A549 (cell line): Measurements from ENCODE around the gene HIGD1A. TPM values are rescaled to one million over a fixed set of nuclear protein-coding genes. Genes with fewer than 3 reads are reported as not detected.

Source experiments
- ATAC-seq, 2 experiments: fragments of 200-7000 bp in 1 of 2; fragments of >200 bp in 1 of 2; cut with Nextera tagmentation in 1 of 2; cut with Tn5 transposase in 1 of 2; 3 replicates each; pipeline versions ENCODE4 v1.8.0 to v1.9.1; 2018 to 2020; ENCODE audit warnings: mild to moderate bottlenecking in 1 of 2, moderate library complexity in 1 of 2
- CTCF ChIA-PET: fragments of 300-600 bp; sonication (Branson Sonifier 250); formaldehyde crosslinking; extraction: SDS; loops from one replicate; lab custom pipeline; 2021; ENCODE audit warnings: antibody characterized with exemption, inconsistent platforms; lab: Yijun Ruan, JAX
- POLR2A ChIA-PET: fragments of 350-600 bp; formaldehyde crosslinking; extraction: SDS; loops from one replicate; lab custom pipeline; 2021; ENCODE audit warnings: antibody characterized with exemption, inconsistent platforms; lab: Yijun Ruan, JAX
- DNase-seq, 2 experiments: peaks; one replicate each; pipeline versions ENCODE4 v3.0.0 to v3.0.0-alpha.2; 2011 to 2016; ENCODE audit warnings: low read depth in 1 of 2, low spot score in 1 of 2
- FAIRE-seq: peaks from 2 replicates; lab custom pipeline; 2011; peaks lifted over from hg19 to GRCh38; lab: Jason Lieb, UNC
- H3K27ac ChIP-seq, 2 experiments: fragments of >200 bp; sonication (Bioruptor Twin); formaldehyde crosslinking; 3 replicates each; pipeline ENCODE4 v1.5.1; 2016 to 2017
- H3K4me1 ChIP-seq: fragments of >200 bp; sonication (Bioruptor Twin); formaldehyde crosslinking; 3 replicates; pipeline ENCODE4 v1.6.1; 2016
- H3K4me2 ChIP-seq: fragments of >200 bp; sonication (Bioruptor Twin); formaldehyde crosslinking; 3 replicates; pipeline ENCODE4 v1.6.1; 2016
- H3K4me3 ChIP-seq: fragments of >200 bp; sonication (Bioruptor Twin); formaldehyde crosslinking; 3 replicates; pipeline ENCODE4 v1.5.1; 2016
- H3K9me3 ChIP-seq: fragments of >200 bp; sonication (Bioruptor Twin); formaldehyde crosslinking; 3 replicates; pipeline ENCODE4 v1.6.1; 2016
- BHLHE40 ChIP-seq: IDR thresholded peaks from 2 replicates; pipeline ENCODE4 v1.6.1; 2012; ENCODE audit warnings: low read depth, low read length, inconsistent platforms
- CEBPB ChIP-seq, 2 experiments: fragments of >200 bp in 1 of 2; sonication (Bioruptor Twin) in 1 of 2; formaldehyde crosslinking in 1 of 2; IDR thresholded peaks; 2 replicates each; pipeline ENCODE4 v1.6.1; 2012 to 2016
- GATA3 ChIP-seq: IDR thresholded peaks from 2 replicates; pipeline ENCODE4 v1.6.1; 2012; ENCODE audit warnings: borderline replicate concordance
- NFE2L2 ChIP-seq: fragments of 150-350 bp; conservative IDR thresholded peaks from 2 replicates; pipeline ENCODE4 v1.6.1; 2014; ENCODE audit warnings: low read length
- RAD21 ChIP-seq, 2 experiments: fragments of >200 bp in 1 of 2; sonication (Bioruptor Twin) in 1 of 2; formaldehyde crosslinking in 1 of 2; IDR thresholded peaks in 1 of 2; conservative IDR thresholded peaks in 1 of 2; 2 replicates in 1 of 2; 3 replicates in 1 of 2; pipeline ENCODE4 v1.6.1; 2012 to 2018; ENCODE audit warnings: inconsistent platforms in 1 of 2
- RNF2 ChIP-seq: fragments of 200-600 bp; sonication (generic); IDR thresholded peaks from 2 replicates; pipeline ENCODE4 v1.6.1; 2016; ENCODE audit warnings: low read depth, mild to moderate bottlenecking, antibody characterized with exemption, moderate library complexity, borderline replicate concordance
- ZC3H11A ChIP-seq: fragments of 450-650 bp; IDR thresholded peaks from 2 replicates; pipeline ENCODE4 v1.6.1; 2014; ENCODE audit warnings: antibody characterized with exemption, mild to moderate bottlenecking
- WGBS: methylation state at CpG from one replicate; pipeline ENCODE4 v1.1.6; 2017; ENCODE audit errors: missing lambda C conversion rate; 5-methylcytosine and 5-hydroxymethylcytosine counted together
- polyA plus RNA-seq, 4 experiments: library from polyadenylated mRNA; depleted of rRNA in 3 of 4; stranded (reverse); fragments of >200 nt; fragmentation: RNase III in 1 of 4; extraction: RNeasy Plus Mini Kit Qiagen cat#74134 plus additional on column Dnase treatment in 1 of 4; gene quantifications; 2 replicates in 3 of 4; 3 replicates in 1 of 4; pipeline ENCODE4 v1.2.3, GENCODE V29; 2011 to 2017
- TF ChIP-seq, protein P1 (sequence below): IDR thresholded peaks from 2 replicates; pipeline ENCODE4 v1.6.1; 2012
- TF ChIP-seq, protein P2 (sequence below): fragments of >200 bp; sonication (Bioruptor Twin); formaldehyde crosslinking; IDR thresholded peaks from 3 replicates; pipeline ENCODE4 v1.5.1; 2016
- TF ChIP-seq, protein P3 (sequence below): fragments of >200 bp; sonication (Bioruptor Twin); formaldehyde crosslinking; IDR thresholded peaks from 3 replicates; pipeline ENCODE4 v1.6.1; 2016
- TF ChIP-seq, protein P4 (sequence below): fragments of 450-650 bp; IDR thresholded peaks from 2 replicates; pipeline ENCODE4 v1.6.1; 2014; ENCODE audit warnings: antibody characterized with exemption

Gene HIGD1A
- polyA plus RNA-seq, 2 of the 4 experiments (the other 2 are of a cell fraction), result 146 to 158 TPM

DNA sequence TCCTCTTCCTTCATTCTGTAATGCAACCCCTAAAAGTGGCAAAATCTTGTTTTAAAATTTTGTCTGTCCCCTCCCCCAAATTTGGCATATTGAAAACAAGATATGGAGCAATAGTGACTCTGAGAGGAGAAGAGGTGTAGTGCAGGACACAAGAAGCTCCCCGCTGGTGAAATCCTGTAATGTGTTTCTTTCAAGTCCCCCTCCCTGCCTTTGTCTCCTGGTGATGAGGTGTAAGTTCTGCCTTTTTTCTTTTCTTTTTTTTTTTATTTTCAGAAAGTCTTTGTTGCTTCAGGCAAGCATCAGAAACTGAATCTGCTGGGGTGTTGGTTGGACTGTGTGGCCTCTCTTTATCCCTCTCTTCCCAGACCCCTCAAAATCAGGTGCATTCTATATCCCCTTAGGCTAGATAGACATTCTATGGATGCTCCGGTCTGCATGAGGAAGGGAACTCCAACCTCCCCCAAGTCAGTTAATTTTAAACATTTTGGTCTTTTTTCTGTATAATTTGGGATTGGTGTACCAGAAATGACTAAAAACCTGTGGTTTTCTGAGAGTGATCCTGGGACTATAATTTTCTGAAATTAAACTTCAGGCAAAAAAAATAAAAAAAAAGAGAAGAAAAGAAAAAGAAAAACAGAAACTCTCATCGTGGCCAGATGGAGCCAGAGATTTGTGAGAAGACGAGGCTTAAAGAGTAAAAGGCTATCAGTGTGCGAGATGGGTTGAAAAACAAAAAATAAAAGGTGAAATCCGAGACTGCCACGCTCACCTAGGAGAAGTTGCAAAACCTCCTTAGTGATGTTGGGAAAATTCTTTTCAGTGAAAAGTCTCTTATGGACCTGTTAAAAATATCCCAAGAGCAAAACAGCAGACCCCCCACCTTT, 26.4 kb upstream of the HIGD1A start:
- H3K4me2 ChIP-seq, result no peak overlapping the region
- H3K9me3 ChIP-seq, result no peaks in the 10 kb centered on the region
- peak; percentile 11 to 37 for DNase-seq
- CTCF ChIA-PET, result interaction anchor here (0.5 to 2.8 kb wide), 12 partner anchors 9 to 1240 kb away, joined by 3 to 9 read pairs (median 3); no protein-coding TSS in a partner anchor
- H3K4me1 ChIP-seq, result 0 out of 3 replicates have a peak, but pooled peaks cover 3% of the 10 kb centered on the region
- WGBS, result 37% methylated on average over 7 of the region's 7 CpGs
- peak; percentile 58 to 59; a peak in 5 of 6 replicates for ATAC-seq
- TF ChIP-seq, protein P1, sequence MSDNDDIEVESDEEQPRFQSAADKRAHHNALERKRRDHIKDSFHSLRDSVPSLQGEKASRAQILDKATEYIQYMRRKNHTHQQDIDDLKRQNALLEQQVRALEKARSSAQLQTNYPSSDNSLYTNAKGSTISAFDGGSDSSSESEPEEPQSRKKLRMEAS, result no peak
- TF ChIP-seq RAD21 (conservative IDR thresholded peaks at IDR 0.05 in 1 of 2, IDR thresholded peaks at IDR 0.05 in 1 of 2) (peak in 1 of 2 experiments; percentile 35; a peak in 2 of 5 replicates), ZC3H11A (no peak)
- FAIRE-seq, result no peak
- POLR2A ChIA-PET, result interaction anchor here (0.6 kb wide), 1 partner anchor 1063 kb away, joined by 3 read pairs; no protein-coding TSS in a partner anchor
- no peak overlapping the region for H3K27ac ChIP-seq
- H3K4me3 ChIP-seq, result no peak overlapping the region

DNA sequence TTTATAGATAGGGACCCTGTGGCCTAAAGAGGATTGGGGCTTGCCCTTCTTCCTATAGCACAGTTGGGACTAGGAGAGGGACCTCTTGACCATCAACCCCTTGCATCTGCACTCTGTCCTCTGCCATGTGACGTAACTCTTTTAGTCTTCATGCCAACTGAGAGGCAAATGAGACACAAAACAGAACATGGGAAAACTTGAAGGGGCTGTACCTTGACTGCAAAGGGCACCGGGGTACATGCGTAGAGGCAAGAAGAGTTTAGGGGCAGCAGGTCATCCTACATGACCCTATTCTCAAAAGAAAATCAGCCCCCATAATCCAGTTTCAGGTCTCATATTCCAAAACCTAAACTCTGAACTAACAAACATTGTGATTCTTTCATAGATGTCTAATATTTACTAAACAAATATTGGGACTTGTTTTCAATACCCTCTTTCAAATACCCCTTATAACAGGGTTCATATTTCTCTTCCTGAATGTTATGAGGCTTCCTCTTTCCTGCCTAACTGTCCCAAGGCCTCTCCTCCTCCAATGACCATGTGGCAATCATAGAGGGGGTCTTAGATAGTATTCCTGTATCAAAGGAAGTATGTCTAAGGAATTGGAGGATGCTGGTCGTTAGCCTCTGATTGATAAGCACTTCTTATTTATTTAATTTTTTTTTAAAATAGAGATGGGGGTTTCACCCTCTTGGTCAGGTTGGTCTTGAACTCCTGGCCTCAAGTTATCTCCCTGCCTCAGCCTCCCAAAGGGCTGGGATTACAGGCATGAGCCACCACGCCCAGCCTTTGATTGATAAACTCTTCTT, 25.5 kb upstream of the HIGD1A start:
- POLR2A ChIA-PET, result no interaction called here

DNA sequence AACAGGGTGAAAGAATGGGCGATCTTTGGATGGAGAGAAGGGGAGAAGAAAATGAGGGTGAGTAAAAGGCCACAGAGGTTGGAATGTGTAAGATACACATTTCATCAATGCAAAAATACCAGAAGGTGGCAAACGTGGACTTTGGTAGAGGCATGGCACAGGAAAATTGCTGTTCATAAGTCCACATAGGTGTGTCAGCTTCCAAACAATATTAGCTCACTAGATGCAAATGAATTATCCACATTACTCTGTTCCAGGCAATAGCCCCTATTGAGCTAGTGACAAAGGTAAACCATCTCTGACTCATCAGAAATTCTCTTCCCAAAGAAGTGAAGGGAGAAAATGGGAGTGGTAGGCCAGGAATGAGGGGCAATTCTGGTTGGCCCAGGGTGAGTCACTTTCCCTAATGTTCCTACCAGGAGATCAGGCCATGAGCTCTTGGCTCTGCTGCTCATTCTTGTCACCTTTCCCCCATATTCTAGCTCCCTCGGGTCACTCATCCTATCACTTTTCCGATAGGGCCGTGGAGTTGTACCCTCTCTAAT, 24.9 kb upstream of the HIGD1A start:
- 56% methylated on average over 5 of the region's 5 CpGs for WGBS
- Histone ChIP-seq H3K27ac (no peak overlapping the region), H3K9me3 (no peaks in the 10 kb centered on the region), H3K4me2 (no peak overlapping the region), H3K4me3 (no peak overlapping the region), H3K4me1 (0 out of 3 replicates have a peak, but pooled peaks cover 3% of the 10 kb centered on the region)
- peak in 1 of 2 experiments; percentile 29 for DNase-seq
- FAIRE-seq, result no peak
- POLR2A ChIA-PET, result no interaction called here
- CTCF ChIA-PET, result interaction anchor here (0.8 to 1.0 kb wide), 2 partner anchors 10 to 11 kb away, joined by 3 read pairs; no protein-coding TSS in a partner anchor
- ATAC-seq, result peak in 1 of 2 experiments; percentile 47; a peak in 3 of 6 replicates
- TF ChIP-seq, protein P2, sequence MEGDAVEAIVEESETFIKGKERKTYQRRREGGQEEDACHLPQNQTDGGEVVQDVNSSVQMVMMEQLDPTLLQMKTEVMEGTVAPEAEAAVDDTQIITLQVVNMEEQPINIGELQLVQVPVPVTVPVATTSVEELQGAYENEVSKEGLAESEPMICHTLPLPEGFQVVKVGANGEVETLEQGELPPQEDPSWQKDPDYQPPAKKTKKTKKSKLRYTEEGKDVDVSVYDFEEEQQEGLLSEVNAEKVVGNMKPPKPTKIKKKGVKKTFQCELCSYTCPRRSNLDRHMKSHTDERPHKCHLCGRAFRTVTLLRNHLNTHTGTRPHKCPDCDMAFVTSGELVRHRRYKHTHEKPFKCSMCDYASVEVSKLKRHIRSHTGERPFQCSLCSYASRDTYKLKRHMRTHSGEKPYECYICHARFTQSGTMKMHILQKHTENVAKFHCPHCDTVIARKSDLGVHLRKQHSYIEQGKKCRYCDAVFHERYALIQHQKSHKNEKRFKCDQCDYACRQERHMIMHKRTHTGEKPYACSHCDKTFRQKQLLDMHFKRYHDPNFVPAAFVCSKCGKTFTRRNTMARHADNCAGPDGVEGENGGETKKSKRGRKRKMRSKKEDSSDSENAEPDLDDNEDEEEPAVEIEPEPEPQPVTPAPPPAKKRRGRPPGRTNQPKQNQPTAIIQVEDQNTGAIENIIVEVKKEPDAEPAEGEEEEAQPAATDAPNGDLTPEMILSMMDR, result no peak
- TF ChIP-seq GATA3, result no peak
- no peak for TF ChIP-seq CEBPB (IDR thresholded peaks at IDR 0.05)
- no peak for TF ChIP-seq BHLHE40

More for the DNA sequence above, 25.5 kb upstream of the HIGD1A start:
- DNase-seq (no peak), FAIRE-seq (no peak), ATAC-seq (no peak)
- Histone ChIP-seq H3K4me2 (no peak overlapping the region), H3K4me1 (0 out of 3 replicates have a peak, but pooled peaks cover 3% of the 10 kb centered on the region), H3K27ac (no peak overlapping the region), H3K4me3 (no peak overlapping the region), H3K9me3 (no peaks in the 10 kb centered on the region)
- CTCF ChIA-PET, result interaction anchor here (0.6 to 1.8 kb wide), 8 partner anchors 10 to 1239 kb away, joined by 3 to 8 read pairs (median 3); no protein-coding TSS in a partner anchor
- 51% methylated on average over 5 of the region's 5 CpGs for WGBS
- TF ChIP-seq NFE2L2 (no peak), RNF2 (no peak)
- TF ChIP-seq, protein P3, sequence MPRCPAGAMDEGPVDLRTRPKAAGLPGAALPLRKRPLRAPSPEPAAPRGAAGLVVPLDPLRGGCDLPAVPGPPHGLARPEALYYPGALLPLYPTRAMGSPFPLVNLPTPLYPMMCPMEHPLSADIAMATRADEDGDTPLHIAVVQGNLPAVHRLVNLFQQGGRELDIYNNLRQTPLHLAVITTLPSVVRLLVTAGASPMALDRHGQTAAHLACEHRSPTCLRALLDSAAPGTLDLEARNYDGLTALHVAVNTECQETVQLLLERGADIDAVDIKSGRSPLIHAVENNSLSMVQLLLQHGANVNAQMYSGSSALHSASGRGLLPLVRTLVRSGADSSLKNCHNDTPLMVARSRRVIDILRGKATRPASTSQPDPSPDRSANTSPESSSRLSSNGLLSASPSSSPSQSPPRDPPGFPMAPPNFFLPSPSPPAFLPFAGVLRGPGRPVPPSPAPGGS, result no peak
- TF ChIP-seq, protein P4, sequence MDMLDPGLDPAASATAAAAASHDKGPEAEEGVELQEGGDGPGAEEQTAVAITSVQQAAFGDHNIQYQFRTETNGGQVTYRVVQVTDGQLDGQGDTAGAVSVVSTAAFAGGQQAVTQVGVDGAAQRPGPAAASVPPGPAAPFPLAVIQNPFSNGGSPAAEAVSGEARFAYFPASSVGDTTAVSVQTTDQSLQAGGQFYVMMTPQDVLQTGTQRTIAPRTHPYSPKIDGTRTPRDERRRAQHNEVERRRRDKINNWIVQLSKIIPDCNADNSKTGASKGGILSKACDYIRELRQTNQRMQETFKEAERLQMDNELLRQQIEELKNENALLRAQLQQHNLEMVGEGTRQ, result no peak
